Psoas muscle (tissue), 8 donors: ENCODE data around the gene KCTD16. TPM values are rescaled to one million over a fixed set of nuclear protein-coding genes. Genes with fewer than 3 reads are reported as not detected.

Experiments
- ATAC-seq, 4 donors: fragments of 200-7000 bp; cut with Tn5 transposase; one replicate each; pipeline ENCODE4 v1.9.1; 2020; ENCODE audit warnings: moderate library complexity in 3 of 4, mild to moderate bottlenecking in 2 of 4
- DNase-seq, 2 donors: peaks; one replicate each; pipeline ENCODE4 v3.0.0-alpha.2; 2020
- H3K27ac ChIP-seq: fragments of 200-600 bp; one replicate; pipeline ENCODE4 v1.8.0; 2022
- H3K27me3 ChIP-seq, 3 donors: fragments of 200-600 bp in 1 of 3; one replicate each; pipeline versions ENCODE4 v1.6.1 to v1.8.0; 2013 to 2022; ENCODE audit warnings: low read length in 2 of 3, mild to moderate bottlenecking in 2 of 3, moderate library complexity in 1 of 3; ENCODE audit not compliant: insufficient read depth in 3 of 3
- H3K36me3 ChIP-seq, 2 donors: fragments of 200-600 bp in 1 of 2; one replicate each; pipeline versions ENCODE4 v1.6.1 to v1.8.0; 2013 to 2022; ENCODE audit warnings: low read depth in 1 of 2, mild to moderate bottlenecking in 1 of 2, moderate library complexity in 1 of 2; ENCODE audit not compliant: insufficient read depth in 1 of 2
- H3K4me1 ChIP-seq: fragments of 200-600 bp; one replicate; pipeline ENCODE4 v1.8.0; 2022
- H3K4me3 ChIP-seq: fragments of 200-600 bp; one replicate; pipeline ENCODE4 v1.8.0; 2022; ENCODE audit warnings: mild to moderate bottlenecking
- H3K9me3 ChIP-seq: fragments of 200-600 bp; one replicate; pipeline ENCODE4 v1.8.0; 2022
- WGBS, 3 donors: extraction: QIAGEN DNeasy Blood & Tissue Kit; methylation state at CpG; one replicate each; pipeline versions ENCODE4 v1.1.6 to v1.1.7; 2013; 5-methylcytosine and 5-hydroxymethylcytosine counted together
- intact Hi-C, 2 donors: fragments of 100-400 bp; cut with DNase I; formaldehyde crosslinking; loops; one replicate each; pipeline versions ENCODE4 v1.11.0 to v1.14.2; 2022
- polyA plus RNA-seq, 3 donors: library from polyadenylated mRNA; stranded (reverse); fragments of 200-250 nt; gene quantifications; one replicate each; pipeline ENCODE4 v1.2.3, GENCODE V29; 2013
- total RNA-seq, 4 donors: library from RNA; stranded (reverse); fragmentation: NEBNext Ultra II Directional in 2 of 4; extraction: Animal tissue kit (Norgen Biotek cat#: 25700) in 2 of 4; gene quantifications; one replicate each; pipeline versions ENCODE4 v1.2.1 to v1.2.4, GENCODE V29; 2021 to 2023
- TF ChIP-seq, protein P1 (sequence below): fragments of 200-600 bp; IDR thresholded peaks from one replicate; pipeline ENCODE4 v1.8.0; 2022; ENCODE audit warnings: antibody characterized with exemption
- donor health status: healthy with polysubstance abuse.
- donor health status: DM: no; HTN: no; CAD: no; lungs with moderate emphysema.
- donor health status: Bipolar disorder and iron deficiency.
- donor health status: healthy.
- donor health status: DM: yes; HTN: yes; CAD: no.
- donor health status: DM: no; HTN: no; CAD: no.
- donor health status: DM: no; HTN: no; CAD: no.
- donor health status: DM: yes; HTN: yes; CAD: no.

The KCTD16 gene
- total and polyA plus RNA-seq, 7 donors: 0.01 to 0.04 (median 0.01) TPM; not detected in 4

DNA sequence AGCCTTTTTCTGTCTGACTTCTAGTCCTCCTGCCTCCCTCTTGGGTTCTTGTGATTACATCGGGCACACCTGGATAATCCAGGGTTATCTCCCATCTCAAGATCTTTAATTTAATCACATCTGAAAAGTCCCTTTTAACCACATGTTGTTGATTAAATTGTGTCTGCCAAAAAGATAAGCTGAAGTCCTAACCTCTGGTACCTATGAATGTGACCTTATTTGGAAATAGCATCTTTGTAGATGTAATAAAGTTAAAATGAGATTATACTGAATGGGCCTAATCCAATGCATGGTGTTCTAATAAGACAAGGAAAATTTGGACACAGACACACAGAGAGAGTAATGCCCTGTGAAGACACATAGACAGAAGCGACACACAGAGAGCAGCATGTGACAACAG lies 232.4 kb downstream of the KCTD16 start:
- no peaks in the 10 kb centered on the region for H3K9me3 ChIP-seq
- H3K27me3 ChIP-seq: no peaks in the 10 kb centered on the region
- H3K27ac ChIP-seq: no peak overlapping the region
- WGBS, 3 donors: 89 to 94% (median 91%) methylated on average over 2 of the region's 2 CpGs
- H3K4me3 ChIP-seq: no peak overlapping the region
- DNase-seq: no peak
- no peaks in the 10 kb centered on the region for H3K36me3 ChIP-seq
- ATAC-seq: no peak
- TF ChIP-seq, protein P1, sequence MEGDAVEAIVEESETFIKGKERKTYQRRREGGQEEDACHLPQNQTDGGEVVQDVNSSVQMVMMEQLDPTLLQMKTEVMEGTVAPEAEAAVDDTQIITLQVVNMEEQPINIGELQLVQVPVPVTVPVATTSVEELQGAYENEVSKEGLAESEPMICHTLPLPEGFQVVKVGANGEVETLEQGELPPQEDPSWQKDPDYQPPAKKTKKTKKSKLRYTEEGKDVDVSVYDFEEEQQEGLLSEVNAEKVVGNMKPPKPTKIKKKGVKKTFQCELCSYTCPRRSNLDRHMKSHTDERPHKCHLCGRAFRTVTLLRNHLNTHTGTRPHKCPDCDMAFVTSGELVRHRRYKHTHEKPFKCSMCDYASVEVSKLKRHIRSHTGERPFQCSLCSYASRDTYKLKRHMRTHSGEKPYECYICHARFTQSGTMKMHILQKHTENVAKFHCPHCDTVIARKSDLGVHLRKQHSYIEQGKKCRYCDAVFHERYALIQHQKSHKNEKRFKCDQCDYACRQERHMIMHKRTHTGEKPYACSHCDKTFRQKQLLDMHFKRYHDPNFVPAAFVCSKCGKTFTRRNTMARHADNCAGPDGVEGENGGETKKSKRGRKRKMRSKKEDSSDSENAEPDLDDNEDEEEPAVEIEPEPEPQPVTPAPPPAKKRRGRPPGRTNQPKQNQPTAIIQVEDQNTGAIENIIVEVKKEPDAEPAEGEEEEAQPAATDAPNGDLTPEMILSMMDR: no peak
- intact Hi-C loops: no loop called here
- H3K4me1 ChIP-seq: no peaks in the 10 kb centered on the region

DNA sequence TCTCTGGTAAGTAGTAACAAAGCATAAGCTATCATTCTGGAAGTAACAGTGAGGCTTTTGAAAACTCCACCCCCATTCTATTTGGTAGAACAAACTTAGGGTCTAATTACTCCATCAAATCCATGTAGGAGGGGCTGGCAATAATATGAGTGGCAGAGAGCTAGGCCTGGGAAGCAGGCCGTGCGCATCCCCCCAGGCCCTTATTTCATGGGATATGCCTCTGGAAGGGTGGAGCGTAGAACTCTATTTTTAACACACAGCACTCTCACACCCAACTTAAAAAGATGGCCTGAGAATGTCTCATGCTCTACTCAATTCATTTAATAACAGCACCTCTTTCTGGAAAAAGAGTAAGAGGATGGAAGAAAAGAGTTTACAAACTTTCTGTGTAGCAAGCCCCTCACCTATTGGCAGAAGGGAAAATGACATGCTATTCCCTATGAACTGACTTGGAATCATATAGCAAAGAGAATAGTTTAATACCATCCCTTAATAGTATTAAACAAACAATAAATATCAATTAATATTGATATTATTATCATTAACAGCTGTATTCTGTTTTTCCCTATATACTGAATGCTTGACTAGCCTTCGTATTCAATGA lies 233.2 kb downstream of the KCTD16 start:
- 85 to 91% (median 87%) methylated on average over 4 of the region's 4 CpGs for WGBS, 3 donors
- intact Hi-C loops: no loop called here
- ATAC-seq (no peak), DNase-seq (no peak)
- H3K27ac ChIP-seq: no peak overlapping the region
- H3K4me3 ChIP-seq: no peak overlapping the region
- no peaks in the 10 kb centered on the region for H3K36me3 ChIP-seq
- H3K27me3 ChIP-seq: no peaks in the 10 kb centered on the region
- no peaks in the 10 kb centered on the region for H3K4me1 ChIP-seq
- TF ChIP-seq, protein P1: no peak
- H3K9me3 ChIP-seq: no peaks in the 10 kb centered on the region

DNA sequence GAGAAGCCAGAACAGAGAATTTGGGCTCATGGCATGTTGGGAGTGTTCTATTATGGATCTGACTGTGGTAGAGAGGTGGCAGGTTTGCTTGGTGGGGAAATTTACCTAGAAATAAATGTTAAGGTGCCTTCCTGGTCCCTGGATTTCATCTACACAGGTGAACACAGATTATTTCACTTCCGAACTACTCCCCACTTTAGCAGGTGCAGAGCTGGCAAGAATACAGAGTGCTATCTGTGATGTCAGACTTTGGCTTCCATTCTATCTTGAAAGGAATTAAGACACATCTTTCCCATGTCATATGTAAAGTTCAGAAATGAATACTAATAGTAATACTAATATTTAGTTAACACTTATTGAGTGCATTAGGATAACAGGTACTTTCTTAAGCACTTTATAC lies 234.0 kb downstream of the KCTD16 start:
- TF ChIP-seq, protein P1: no peak
- 46 to 68% (median 52%) methylated on average over 1 of the region's 1 CpG for WGBS, 3 donors

DNA sequence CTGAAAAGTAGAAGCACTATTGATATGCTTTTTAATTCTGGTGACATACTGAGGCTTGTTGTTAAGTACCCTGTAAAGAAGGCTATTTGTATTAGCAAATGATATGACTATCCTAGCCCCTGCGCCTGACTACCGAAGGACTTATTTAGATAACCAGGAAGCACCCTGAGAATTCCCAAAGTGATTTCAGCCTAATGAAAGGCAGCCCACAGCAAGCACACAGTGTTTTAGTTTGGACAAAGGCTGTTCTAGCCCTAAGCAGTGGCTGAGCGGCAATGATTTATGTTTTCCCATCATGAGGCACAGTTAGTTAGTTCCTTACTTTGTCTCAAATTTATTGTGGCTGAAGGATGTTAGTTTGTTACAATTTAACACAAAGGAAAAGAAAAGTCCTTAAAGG lies 235.3 kb downstream of the KCTD16 start:
- no peak overlapping the region for H3K4me3 ChIP-seq
- TF ChIP-seq, protein P1: no peak
- intact Hi-C loops: no loop called here
- ATAC-seq (no peak), DNase-seq (no peak)
- H3K4me1 ChIP-seq: no peaks in the 10 kb centered on the region
- no peaks in the 10 kb centered on the region for H3K36me3 ChIP-seq
- 44 to 48% (median 45%) methylated on average over 3 of the region's 3 CpGs for WGBS, 3 donors
- no peaks in the 10 kb centered on the region for H3K9me3 ChIP-seq
- H3K27ac ChIP-seq: no peak overlapping the region
- no peaks in the 10 kb centered on the region for H3K27me3 ChIP-seq

More for the DNA sequence above, 234.0 kb downstream of the KCTD16 start:
- no peak for ATAC-seq
- DNase-seq: no peak
- Histone ChIP-seq H3K9me3 (no peaks in the 10 kb centered on the region), H3K27ac (no peak overlapping the region), H3K27me3 (no peaks in the 10 kb centered on the region), H3K4me1 (no peaks in the 10 kb centered on the region), H3K4me3 (no peak overlapping the region), H3K36me3 (no peaks in the 10 kb centered on the region)
- intact Hi-C loops: no loop called here

DNA sequence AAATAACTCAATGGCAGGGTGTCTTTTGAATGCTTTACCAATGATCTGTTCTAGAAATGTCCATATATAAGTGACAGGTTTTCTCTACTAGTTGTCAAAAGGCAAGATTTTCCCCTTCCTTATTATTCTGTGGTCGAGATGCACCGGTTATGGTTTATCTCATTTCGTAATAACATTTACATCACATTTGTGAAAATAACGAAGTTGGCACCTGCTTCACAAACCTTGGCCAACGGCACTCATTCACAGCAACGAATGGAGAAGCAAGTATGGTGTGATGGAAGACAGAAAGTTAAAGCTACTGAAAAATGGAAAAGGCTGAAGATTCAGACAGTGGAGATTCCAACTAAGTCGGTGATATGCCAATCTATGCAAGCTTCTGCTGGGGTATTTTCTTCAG lies 235.8 kb downstream of the KCTD16 start:
- intact Hi-C loops: no loop called here
- no peaks in the 10 kb centered on the region for H3K9me3 ChIP-seq
- H3K4me3 ChIP-seq: no peak overlapping the region
- TF ChIP-seq, protein P1: no peak
- no peaks in the 10 kb centered on the region for H3K4me1 ChIP-seq
- DNase-seq: no peak
- no peak for ATAC-seq
- no peak overlapping the region for H3K27ac ChIP-seq
- no peaks in the 10 kb centered on the region for H3K36me3 ChIP-seq
- WGBS, 3 donors: 79 to 82% (median 81%) methylated on average over 7 of the region's 7 CpGs
- H3K27me3 ChIP-seq: no peaks in the 10 kb centered on the region
